Aorta (tissue), 5 donors: Measurements from ENCODE around the gene SH2D4B. TPM values are rescaled to one million over a fixed set of nuclear protein-coding genes. Genes with fewer than 3 reads are reported as not detected.

Experiments used
- ATAC-seq: fragments of 200-7000 bp; cut with Tn5 transposase; one replicate; pipeline ENCODE4 v1.9.1; 2022; ENCODE audit warnings: moderate library complexity; ENCODE audit not compliant: low FRiP score
- DNase-seq, 2 donors: peaks; one replicate each; pipeline ENCODE4 v3.0.0-alpha.2; 2020
- H3K27ac ChIP-seq, 2 donors: one replicate each; pipeline ENCODE4 v1.5.1; 2013; ENCODE audit warnings: low read length in 2 of 2, mild to moderate bottlenecking in 2 of 2, moderate library complexity in 2 of 2, control low read depth in 1 of 2, inconsistent platforms in 1 of 2, low read depth in 1 of 2
- H3K27me3 ChIP-seq, 2 donors: one replicate each; pipeline ENCODE4 v1.6.1; 2013; ENCODE audit warnings: control low read depth in 1 of 2, low read length in 1 of 2, mild to moderate bottlenecking in 1 of 2, moderate library complexity in 1 of 2; ENCODE audit not compliant: insufficient read depth in 2 of 2, control insufficient read depth in 1 of 2
- H3K36me3 ChIP-seq, 2 donors: one replicate each; pipeline ENCODE4 v1.6.1; 2013; ENCODE audit warnings: control low read depth in 1 of 2, low read length in 1 of 2, mild to moderate bottlenecking in 1 of 2; ENCODE audit not compliant: insufficient read depth in 2 of 2, control insufficient read depth in 1 of 2
- H3K4me1 ChIP-seq, 2 donors: one replicate each; pipeline ENCODE4 v1.6.1; 2013; ENCODE audit warnings: low read length in 2 of 2, control low read depth in 1 of 2, mild to moderate bottlenecking in 1 of 2, moderate library complexity in 1 of 2; ENCODE audit not compliant: insufficient read depth in 2 of 2, control insufficient read depth in 1 of 2
- H3K4me3 ChIP-seq, 2 donors: one replicate each; pipeline ENCODE4 v1.5.1; 2013; ENCODE audit warnings: low read length in 2 of 2, control low read depth in 1 of 2, mild to moderate bottlenecking in 1 of 2
- H3K9me3 ChIP-seq: one replicate; pipeline ENCODE4 v1.6.1; 2013; ENCODE audit warnings: mild to moderate bottlenecking, low read length; ENCODE audit not compliant: control insufficient read depth
- WGBS, 2 donors: extraction: QIAGEN DNeasy Blood & Tissue Kit; methylation state at CpG; one replicate each; pipeline ENCODE4 v1.1.7; 2013; 5-methylcytosine and 5-hydroxymethylcytosine counted together
- intact Hi-C, 2 donors: fragments of 100-400 bp; cut with DNase I; formaldehyde crosslinking; loops; one replicate each; pipeline versions ENCODE4 v1.14.2 to v1.15.0; 2022
- long read RNA-seq, 2 donors: library from polyadenylated mRNA; unstranded; transcript quantifications; one replicate each; pipeline ENCODE4 v2.0.0, GENCODE V29; 2020 to 2021
- polyA plus RNA-seq, 2 donors: library from polyadenylated mRNA; stranded (reverse); fragments of 200-250 nt; gene quantifications; one replicate each; pipeline ENCODE4 v1.2.3, GENCODE V29; 2013
- total RNA-seq, 2 donors: library from RNA; stranded (reverse); fragmentation: NEBNext Ultra II Directional; extraction: Animal tissue kit (Norgen Biotek cat#: 25700); gene quantifications; one replicate each; pipeline ENCODE4 v1.2.1, GENCODE V29; 2021
- donor health status: healthy with polysubstance abuse.
- donor health status: Bipolar disorder and iron deficiency.
- donor health status: DM: no; HTN: no; CAD: no.
- donor health status: DM: no; HTN: no; CAD: no.
- donor health status: DM: yes; HTN: yes; CAD: no.

The SH2D4B gene
- total RNA-seq (under 1 TPM; 0.27 to 0.52 TPM), polyA plus RNA-seq (not detected)
- long read RNA-seq, donor 1 = 0 reads
- long read RNA-seq, donor 2, partial matches to known transcripts = 0 of 1 reads
- long read RNA-seq, donor 2, other reads (novel, unspliced or antisense) = 1 of 1 reads

- DNase-seq (no peak), ATAC-seq (no peak)
- Histone ChIP-seq H3K4me3 (no peak within 1 kb of the TSS), H3K36me3 (no peaks in the 10 kb centered on the region), H3K9me3 (no peaks in the 10 kb centered on the region), H3K4me1 (no peaks in the 10 kb centered on the region), H3K27me3 (no peaks in the 10 kb centered on the region), H3K27ac (no peak within 1 kb of the TSS)
- WGBS, 2 donors = 92 to 94% methylated on average over 19 of the region's 19 CpGs
- intact Hi-C loops = no loop called here
These were observed at the start of gene SH2D4B for GRCh38 chr10:80537736-80538480. Gene SH2D4B (plus strand): TSS chr10:80537902. CDS start chr10:80538332, 430 bp downstream.

- Histone ChIP-seq H3K4me1 (peaks cover 0 to under 1% of the 10 kb centered on the region in 2 donors), H3K9me3 (no peaks in the 10 kb centered on the region), H3K4me3 (no peak overlapping the region), H3K27me3 (no peaks in the 10 kb centered on the region), H3K27ac (no peak overlapping the region), H3K36me3 (peaks cover 0 to 2% of the 10 kb centered on the region in 2 donors)
- DNase-seq (peak in 1 of 2 donors; percentile 38), ATAC-seq (no peak)
- intact Hi-C loops = no loop called here
- WGBS, 2 donors = 83 to 87% methylated on average over 6 of the region's 6 CpGs
These were observed 49.1 kb upstream of the SH2D4B start for GRCh38 chr10:80488539-80489066.

DNA sequence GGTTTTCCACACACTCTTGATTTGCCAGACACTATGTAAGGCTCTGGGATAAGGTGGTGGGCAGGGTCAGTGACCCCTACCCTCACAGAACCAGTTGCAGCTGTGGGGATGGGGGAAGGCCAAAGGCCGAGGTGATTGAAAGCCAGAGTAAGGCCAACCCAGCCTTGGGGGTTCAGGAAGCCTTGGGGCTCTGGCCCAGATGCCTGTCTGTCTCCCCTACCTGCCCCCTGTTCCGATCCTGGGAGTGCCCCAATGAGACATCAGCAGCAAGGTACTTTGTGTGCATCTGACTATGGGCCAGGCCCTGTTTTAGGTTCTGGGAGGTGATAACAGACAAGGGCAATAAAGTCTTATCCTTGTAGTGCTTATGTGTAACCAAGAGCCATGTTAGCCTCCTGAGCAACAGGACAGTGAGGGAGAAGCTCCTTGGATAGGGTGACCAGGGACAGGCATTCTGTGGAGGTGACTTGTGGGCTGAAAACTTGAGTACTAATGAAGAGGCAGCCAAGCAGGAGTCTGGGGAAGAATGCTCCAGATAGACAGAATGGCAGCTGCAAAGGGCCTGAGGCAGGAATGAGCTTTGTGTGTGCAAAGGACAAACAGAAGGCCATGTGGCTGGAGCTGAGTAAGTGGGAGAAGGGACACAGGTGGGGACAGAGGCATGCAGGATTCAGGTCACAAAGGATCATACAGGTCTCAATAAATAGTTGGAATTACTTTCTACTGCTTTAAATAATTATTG lies 48.2 kb upstream of the SH2D4B start:
- Histone ChIP-seq H3K27me3 (no peaks in the 10 kb centered on the region), H3K9me3 (no peaks in the 10 kb centered on the region), H3K36me3 (peaks cover 0 to 2% of the 10 kb centered on the region in 2 donors), H3K4me3 (no peak overlapping the region), H3K27ac (no peak overlapping the region), H3K4me1 (peaks cover 2 to 4% of the 10 kb centered on the region in 2 donors)
- DNase-seq (no peak), ATAC-seq (no peak)
- intact Hi-C loops = no loop called here
- WGBS, 2 donors = 100% methylated on average over 2 of the region's 2 CpGs

GRCh38 chr10:80491251-80492102 lies 46.2 kb upstream of the SH2D4B start:
- intact Hi-C loops = no loop called here
- no peak for DNase-seq
- no peaks in the 10 kb centered on the region for H3K9me3 ChIP-seq
- WGBS, 2 donors = 91% methylated on average over 7 of the region's 7 CpGs
- H3K27me3 ChIP-seq = no peaks in the 10 kb centered on the region
- no peak for ATAC-seq
- H3K4me1 ChIP-seq = peaks cover 2 to 4% of the 10 kb centered on the region in 2 donors
- H3K4me3 ChIP-seq = no peak overlapping the region
- peaks cover 0 to 2% of the 10 kb centered on the region in 2 donors for H3K36me3 ChIP-seq
- H3K27ac ChIP-seq = no peak overlapping the region

GRCh38 chr10:80492848-80493521 lies 44.7 kb upstream of the SH2D4B start:
- intact Hi-C loops = no loop called here
- ATAC-seq (no peak), DNase-seq (no peak)
- H3K4me3 ChIP-seq = no peak overlapping the region
- H3K27me3 ChIP-seq = no peaks in the 10 kb centered on the region
- peaks cover 0 to 2% of the 10 kb centered on the region in 2 donors for H3K36me3 ChIP-seq
- WGBS, 2 donors = 76 to 78% methylated on average over 6 of the region's 6 CpGs
- H3K27ac ChIP-seq = no peak overlapping the region
- no peaks in the 10 kb centered on the region for H3K9me3 ChIP-seq
- H3K4me1 ChIP-seq = peaks cover 2 to 4% of the 10 kb centered on the region in 2 donors

- intact Hi-C loops = no loop called here
- Histone ChIP-seq H3K36me3 (peaks cover 0 to 2% of the 10 kb centered on the region in 2 donors), H3K4me1 (peaks cover 2 to 4% of the 10 kb centered on the region in 2 donors), H3K4me3 (no peak overlapping the region), H3K27me3 (no peaks in the 10 kb centered on the region), H3K9me3 (no peaks in the 10 kb centered on the region), H3K27ac (no peak overlapping the region)
- DNase-seq (no peak), ATAC-seq (peak; percentile 51)
- 21 to 22% methylated on average over 4 of the region's 4 CpGs for WGBS, 2 donors
These were observed 44.1 kb upstream of the SH2D4B start for GRCh38 chr10:80493522-80494051.

DNA sequence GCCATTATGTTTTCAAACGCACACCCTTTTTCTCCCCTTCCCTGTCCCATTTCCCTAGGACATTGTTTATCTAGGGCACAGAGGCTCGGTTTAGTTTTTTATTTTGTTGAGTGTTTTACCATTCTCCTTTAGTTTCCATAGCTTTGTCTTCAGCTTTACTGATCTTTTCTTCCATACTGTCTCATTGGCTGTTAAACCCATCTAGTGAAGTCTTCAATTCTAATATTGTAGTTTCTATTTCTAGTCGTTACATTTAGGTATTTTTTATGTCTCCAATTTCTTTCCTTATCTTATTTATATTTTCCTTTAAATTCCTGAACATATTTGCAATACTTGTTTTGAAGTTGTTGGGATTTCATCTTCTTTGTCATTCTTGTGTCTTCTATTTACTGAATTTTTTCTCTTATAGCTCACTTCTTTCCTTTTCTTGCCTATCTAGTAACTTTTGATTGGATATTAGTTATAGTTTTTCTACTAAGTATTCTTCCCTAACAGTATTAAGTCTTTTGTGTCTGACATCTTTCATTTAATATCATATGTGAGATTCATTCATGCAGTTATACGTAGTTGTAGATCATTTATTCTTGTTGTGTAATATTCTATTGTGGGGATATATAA lies 41.0 kb upstream of the SH2D4B start:
- DNase-seq (no peak), ATAC-seq (no peak)
- no peak overlapping the region for H3K4me3 ChIP-seq
- H3K9me3 ChIP-seq = no peaks in the 10 kb centered on the region
- WGBS, 2 donors = 97 to 98% methylated on average over 4 of the region's 4 CpGs
- H3K27me3 ChIP-seq = no peaks in the 10 kb centered on the region
- no peaks in the 10 kb centered on the region for H3K36me3 ChIP-seq
- intact Hi-C loops = no loop called here
- H3K4me1 ChIP-seq = peaks cover 2 to 4% of the 10 kb centered on the region in 2 donors
- H3K27ac ChIP-seq = no peak overlapping the region
